AG04450 (cell line): ENCODE results near the gene BCAR1. TPM values are rescaled to one million over a fixed set of nuclear protein-coding genes. Genes with fewer than 3 reads are reported as not detected.
A peak's percentile ranks its signal among the peaks of the same experiment; 100 is the strongest.

ENCODE experiments used
- CTCF ChIA-PET: fragments of 300-600, 350-600 bp; formaldehyde crosslinking; extraction: SDS; loops from one replicate; lab custom pipeline; 2022; ENCODE audit warnings: antibody characterized with exemption, inconsistent platforms; lab: Charles Lee
- POLR2A ChIA-PET: fragments of 350-600 bp; formaldehyde crosslinking; extraction: SDS; loops from one replicate; lab custom pipeline; 2021; ENCODE audit warnings: antibody characterized with exemption, inconsistent platforms; lab: Yijun Ruan, JAX
- DNase-seq: peaks from one replicate; pipeline ENCODE4 v3.0.0-alpha.2; 2011; ENCODE audit warnings: low read depth, low spot score
- H3K27ac ChIP-seq: one replicate; pipeline ENCODE4 v1.5.1; 2012; ENCODE audit warnings: low read depth, low read length, control low read depth
- H3K27me3 ChIP-seq: one replicate; pipeline ENCODE4 v1.6.0; 2012; ENCODE audit warnings: low read length; ENCODE audit not compliant: control insufficient read depth, insufficient read depth
- H3K4me3 ChIP-seq: 2 replicates; pipeline ENCODE4 v1.5.1; 2011; ENCODE audit warnings: mild to moderate bottlenecking, low read depth, low read length, control low read depth
- H3K9me3 ChIP-seq: 2 replicates; pipeline ENCODE4 v1.5.1; 2012; ENCODE audit warnings: low read length; ENCODE audit not compliant: control insufficient read depth, insufficient read depth
- CTCF ChIP-seq: IDR thresholded peaks from 2 replicates; pipeline ENCODE4 v1.5.1; 2011; ENCODE audit warnings: low read depth, low read length, control low read depth, inconsistent platforms
- polyA plus RNA-seq: library from polyadenylated mRNA; depleted of rRNA; stranded (reverse); fragments of >200 nt; gene quantifications from 2 replicates; pipeline ENCODE4 v1.2.3, GENCODE V29; 2011

BCAR1 gene
- polyA plus RNA-seq, 1 experiment = 16.1 TPM

GRCh38 chr16:75265911-75266701, 14.7 kb upstream of the BCAR1 start:
- CTCF ChIA-PET = interaction anchor here (1.2 to 1.3 kb wide), 2 partner anchors 33 to 39 kb away, joined by 3 to 5 read pairs; no protein-coding TSS in a partner anchor
- H3K27ac ChIP-seq = peak overlapping the region; percentile 22
- no peak for DNase-seq
- peaks cover 4% of the 10 kb centered on the region; the same call in 1 of the 2 replicates for H3K9me3 ChIP-seq
- H3K27me3 ChIP-seq = no peaks in the 10 kb centered on the region
- POLR2A ChIA-PET = interaction anchor here (0.6 to 1.3 kb wide), 4 partner anchors 11 to 39 kb away, joined by 3 read pairs; no protein-coding TSS in a partner anchor
- peak overlapping the region; percentile 89 for H3K4me3 ChIP-seq
- no peak for TF ChIP-seq CTCF

DNA sequence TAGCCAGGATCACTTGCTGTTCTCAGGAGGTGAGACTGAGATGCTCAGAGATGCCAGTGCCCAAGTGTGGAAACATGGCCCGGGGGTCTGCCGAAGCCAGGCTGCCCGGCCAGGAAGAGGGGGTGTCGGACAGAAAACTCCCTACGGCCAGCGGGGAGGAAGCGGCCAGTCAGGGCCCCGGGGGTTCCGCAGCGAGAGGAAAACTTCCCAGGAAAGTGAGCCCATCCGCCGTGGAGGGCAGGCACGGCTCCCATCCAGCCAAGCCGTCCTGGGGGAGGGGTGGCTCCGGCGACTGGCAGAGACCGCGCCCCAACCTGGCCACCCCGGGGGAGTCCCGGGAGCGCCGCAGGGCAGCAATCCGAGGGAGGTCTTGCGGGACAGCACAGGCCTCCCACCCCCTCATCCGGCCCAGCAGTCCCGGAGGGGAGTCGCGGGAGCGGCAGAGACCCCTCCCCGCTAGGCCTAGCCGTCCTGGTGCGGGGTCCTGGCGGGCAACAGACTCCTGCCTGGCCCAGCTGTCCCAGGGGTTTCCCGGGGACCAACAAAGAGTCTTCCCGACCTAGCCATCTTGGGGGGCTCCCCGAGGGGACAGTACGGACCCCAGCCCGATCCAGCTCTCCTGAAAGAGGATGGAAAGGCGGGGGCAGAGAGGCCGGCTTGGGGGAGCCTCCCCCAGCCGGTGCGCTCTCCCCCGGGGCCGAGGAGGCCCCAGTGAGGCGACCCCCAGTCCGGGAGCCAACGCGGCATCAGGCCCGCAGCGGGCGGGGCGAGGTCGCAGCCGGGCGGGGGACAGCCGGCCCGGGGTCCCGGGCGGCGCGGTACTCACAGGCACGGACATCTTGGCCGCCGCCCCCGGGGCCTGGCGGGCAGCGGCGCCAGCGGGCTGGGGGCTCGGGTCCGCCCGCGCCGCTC, 13.8 kb upstream of the BCAR1 start:
- Histone ChIP-seq H3K4me3 (peak overlapping the region; percentile 89), H3K27me3 (no peaks in the 10 kb centered on the region), H3K9me3 (peaks cover 4% of the 10 kb centered on the region; the same call in 1 of the 2 replicates), H3K27ac (peak overlapping the region; percentile 61)
- no peak for DNase-seq
- ChIA-PET POLR2A (interaction anchor here (1.0 to 1.3 kb wide), 2 partner anchors 14 to 40 kb away, joined by 3 read pairs; no protein-coding TSS in a partner anchor), CTCF (interaction anchor here (1.2 kb wide), 1 partner anchor 32 kb away, joined by 5 read pairs; no protein-coding TSS in a partner anchor)
- TF ChIP-seq CTCF = no peak

- ChIA-PET POLR2A (interaction anchor here (0.6 to 1.0 kb wide), 2 partner anchors 14 to 114 kb away, joined by 3 read pairs; no protein-coding TSS in a partner anchor), CTCF (no interaction called here)
- no peak for DNase-seq
Measured at GRCh38 chr16:75264457-75264998, 13.1 kb upstream of the BCAR1 start.

DNA sequence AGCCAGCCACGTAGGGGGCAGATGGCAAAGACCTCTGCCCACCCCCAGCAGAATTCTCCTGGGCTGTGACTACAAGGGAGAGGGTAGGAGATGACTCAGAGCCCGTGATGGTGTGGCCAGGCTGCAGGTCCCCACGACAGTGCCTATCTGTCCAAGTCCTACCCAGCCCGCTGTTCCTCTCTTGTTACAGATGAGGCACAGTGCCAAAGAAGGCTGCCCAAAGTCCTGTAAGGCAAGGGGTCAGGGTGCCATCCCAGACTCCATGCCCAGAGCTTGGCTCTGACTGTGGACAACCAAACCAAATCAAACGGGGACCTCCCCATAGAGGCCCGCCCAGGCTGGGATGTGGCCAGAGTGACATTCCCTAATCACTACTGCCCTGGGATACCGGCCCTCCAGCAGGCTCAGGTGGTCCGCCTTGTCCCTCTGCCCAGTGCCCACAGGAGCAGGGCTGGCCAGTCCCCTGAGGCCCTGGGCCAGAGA, 12.6 kb upstream of the BCAR1 start:
- no peak for TF ChIP-seq CTCF
- H3K4me3 ChIP-seq = peak overlapping the region; percentile 89
- DNase-seq = no peak
- peaks cover 4% of the 10 kb centered on the region; the same call in 1 of the 2 replicates for H3K9me3 ChIP-seq
- ChIA-PET CTCF (no interaction called here), POLR2A (interaction anchor here (0.6 to 1.0 kb wide), 2 partner anchors 13 to 114 kb away, joined by 3 read pairs; no protein-coding TSS in a partner anchor)
- H3K27ac ChIP-seq = peak overlapping the region; percentile 21
- H3K27me3 ChIP-seq = no peaks in the 10 kb centered on the region

More at GRCh38 chr16:75264457-75264998, 13.1 kb upstream of the BCAR1 start:
- no peaks in the 10 kb centered on the region for H3K27me3 ChIP-seq
- peak overlapping the region; percentile 89 for H3K4me3 ChIP-seq
- no peak for TF ChIP-seq CTCF
- peak overlapping the region; percentile 61 for H3K27ac ChIP-seq
- peaks cover 4% of the 10 kb centered on the region; the same call in 1 of the 2 replicates for H3K9me3 ChIP-seq
